Measurements from ENCODE around the gene TRIM66.

- TF ChIP-seq CTCF (IDR thresholded peaks at IDR 0.05) (no peak), BCL3 (IDR thresholded peaks at IDR 0.05) (no peak), POLR2A (IDR thresholded peaks at IDR 0.05; ENCODE audit: low read length) (no peak)
Measured at GRCh38 chr11:8574798-8575197, 107.7 kb downstream of the TRIM66 start.
